Stimulated activated CD4-positive, alpha-beta T cell treated with anti-CD3 and anti-CD28 coated beads, TNF-alpha, amount 100 ng/mL, for 4 hours (primary cell): ENCODE results near the gene SCFD2.
"Not testable (repeated sequence)": the region's sequence is repeated elsewhere in the genome, so short reads cannot be mapped to it uniquely, and the experiment has no call there.

ENCODE experiments used
- DNase-seq, 3 experiments: peaks; one replicate each; pipeline ENCODE4 v3.0.0-alpha.2; 2020; ENCODE audit warnings: low read depth in 3 of 3

Gene SCFD2

DNA sequence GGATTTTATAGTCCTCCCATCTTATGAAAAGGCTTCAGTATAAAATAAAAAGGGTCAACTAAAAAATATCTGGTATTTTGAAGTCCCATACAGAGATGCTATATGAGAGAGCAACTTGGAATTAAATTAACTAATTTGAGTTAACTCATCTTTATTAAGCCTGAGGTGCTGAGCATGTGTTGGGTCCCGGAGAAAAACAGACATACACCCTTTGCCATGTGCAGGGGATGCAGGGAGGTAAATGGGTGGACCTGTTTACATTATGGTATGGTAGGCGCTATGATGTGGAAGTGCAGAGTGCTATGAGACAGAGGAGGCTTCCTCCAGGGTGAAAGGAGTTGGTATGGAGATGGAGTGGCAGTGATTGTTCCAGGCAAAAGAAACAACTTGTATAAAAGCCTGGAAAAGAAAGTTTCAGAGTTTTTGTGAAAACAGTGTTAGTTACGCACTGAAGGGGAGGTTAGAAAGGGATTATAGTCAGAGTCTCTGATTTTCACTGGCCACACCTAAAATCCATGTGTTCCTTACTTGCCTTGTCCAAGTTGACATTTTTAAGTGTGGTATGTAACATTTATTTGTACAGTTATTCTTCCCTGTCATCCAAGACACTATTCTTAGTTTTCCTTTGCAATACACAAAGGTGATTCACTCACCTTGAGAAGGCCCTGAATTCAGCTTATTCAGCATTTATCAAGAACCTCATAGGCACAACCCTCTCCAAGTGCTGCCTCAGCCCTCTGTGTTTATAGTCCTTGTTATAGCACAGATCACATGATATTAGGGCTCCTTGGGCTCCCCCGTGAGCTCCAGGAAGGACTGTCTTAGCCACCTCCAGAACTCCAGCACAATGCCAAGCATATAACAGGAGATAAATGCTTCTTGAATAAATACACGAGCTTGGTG, 351.7 kb downstream of the SCFD2 start:
- no peak for DNase-seq

DNA sequence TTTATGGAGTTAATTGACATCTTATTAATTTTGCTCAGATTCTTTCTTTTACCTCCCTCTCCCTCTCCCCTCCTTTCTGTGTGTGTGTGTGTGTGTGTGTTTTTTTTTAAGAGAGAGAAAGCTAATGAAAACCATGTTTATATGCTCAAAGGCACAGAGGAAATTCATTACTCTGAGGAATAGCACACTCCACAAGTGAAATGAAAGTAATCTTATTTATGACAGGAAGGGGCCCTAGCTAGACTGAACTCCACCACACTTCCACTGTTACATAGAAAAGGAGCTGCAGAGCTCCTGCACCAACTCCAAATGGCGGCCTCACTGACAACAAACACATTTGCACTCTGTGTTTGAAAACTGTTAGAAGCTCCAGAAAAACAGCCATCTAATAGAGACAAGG, 353.1 kb downstream of the SCFD2 start:
- no peak for DNase-seq

DNA sequence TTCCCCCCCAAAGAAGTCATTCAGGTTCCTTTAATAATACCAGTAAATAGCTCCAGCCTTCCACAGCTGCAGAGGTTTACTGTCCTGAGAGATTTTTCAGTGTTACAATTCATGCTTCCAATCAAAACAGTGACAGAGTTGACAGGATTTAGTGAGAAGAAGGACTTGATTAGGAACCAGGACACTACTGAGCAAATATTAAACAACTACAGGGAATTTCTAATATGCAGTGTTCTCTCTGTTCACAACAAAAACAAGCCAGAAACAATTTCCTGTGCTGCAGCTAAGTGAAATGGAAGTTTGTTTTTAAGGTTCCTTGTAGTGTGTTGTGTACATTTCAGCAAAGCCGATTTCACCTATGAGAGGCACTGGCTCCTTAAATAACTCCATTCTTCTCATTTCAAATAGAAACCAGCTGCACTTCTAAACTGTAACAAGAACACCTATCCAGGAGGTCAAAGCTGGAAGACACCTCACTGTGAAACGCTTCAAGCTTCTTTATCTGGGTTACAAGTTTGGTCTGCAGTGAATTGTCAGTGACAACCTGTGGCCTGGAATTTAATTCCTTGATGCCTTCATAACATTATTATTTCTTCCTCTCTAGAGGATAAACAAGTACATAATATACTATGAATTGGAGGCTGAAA, 354.5 kb downstream of the SCFD2 start:
- DNase-seq = no peak

DNA sequence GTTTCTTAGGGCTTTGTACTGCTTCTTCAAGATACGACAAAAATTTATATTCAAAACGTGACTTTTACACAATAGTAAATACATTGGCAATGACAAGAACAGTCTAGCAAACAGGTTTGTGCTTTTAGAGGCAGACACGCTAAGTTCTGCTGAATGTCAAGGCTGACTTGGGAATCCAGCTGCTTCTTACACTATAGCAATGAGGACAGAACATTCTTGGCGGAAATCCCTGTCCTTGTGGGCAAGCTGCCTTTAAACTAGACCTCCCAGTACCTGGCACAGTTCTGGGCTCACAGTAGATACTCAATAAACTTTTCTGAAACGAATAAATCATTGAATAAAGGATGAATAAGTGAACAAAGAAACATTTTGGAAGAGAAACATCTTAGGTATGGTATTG, 355.5 kb downstream of the SCFD2 start:
- DNase-seq = no peak

DNA sequence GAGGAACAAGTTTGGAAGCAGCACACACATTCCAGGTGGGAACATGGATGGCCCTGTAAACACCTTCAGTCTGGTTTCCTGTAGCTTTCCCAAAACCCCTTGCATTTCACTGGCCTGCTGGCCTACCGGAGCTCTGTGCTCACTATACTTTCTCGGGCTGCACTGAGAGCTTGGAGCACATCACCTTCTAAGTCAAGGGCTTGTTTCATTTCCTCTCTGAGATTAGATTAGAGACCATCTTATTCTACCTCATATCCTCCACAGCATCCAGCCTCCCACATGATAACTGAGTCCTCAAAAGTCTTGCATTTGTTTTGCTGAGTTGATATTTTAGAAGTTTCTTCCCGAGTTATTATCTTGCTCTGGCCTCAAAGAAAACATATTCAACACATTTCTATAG, 356.0 kb downstream of the SCFD2 start:
- DNase-seq = no peak

DNA sequence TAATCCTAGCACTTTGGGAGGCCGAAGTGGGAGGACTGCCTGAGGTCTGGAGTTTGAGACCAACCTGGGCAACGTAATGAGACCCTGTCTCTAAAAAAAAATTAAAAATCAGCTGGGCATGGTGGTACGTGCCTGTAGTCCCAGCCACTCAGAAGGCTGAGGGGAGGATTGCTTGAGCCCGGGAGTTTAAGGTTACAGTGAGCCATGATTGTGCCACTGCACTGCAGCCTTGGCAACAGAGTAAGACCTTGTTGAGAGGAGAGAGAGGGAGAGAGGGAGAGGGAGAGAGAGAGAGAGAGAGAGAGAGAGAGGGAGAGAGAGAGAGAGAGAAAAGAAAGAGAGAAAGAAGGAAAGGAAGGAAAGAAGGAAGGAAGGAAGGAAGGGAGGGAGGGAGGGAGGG, 358.8 kb downstream of the SCFD2 start:
- DNase-seq = no peak

DNA sequence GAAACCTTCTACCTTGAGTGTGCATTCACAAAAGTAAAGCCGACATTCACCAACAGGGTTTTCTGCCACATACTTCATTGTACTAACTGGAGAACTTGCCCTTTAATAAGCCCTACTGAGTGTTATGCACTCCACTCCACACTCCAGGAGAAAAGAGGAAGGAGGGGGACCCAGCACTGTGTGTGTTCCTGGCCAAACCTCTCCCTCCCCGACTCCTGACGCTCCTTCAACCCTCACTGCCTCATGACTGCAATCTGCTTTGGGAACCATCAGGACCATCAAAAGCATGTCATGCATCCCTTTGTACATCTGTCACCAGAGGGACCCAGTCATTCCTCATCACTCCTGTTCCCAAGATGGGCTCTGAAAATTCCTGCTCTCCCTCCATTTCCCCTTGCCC, 360.1 kb downstream of the SCFD2 start:
- DNase-seq = no peak

DNA sequence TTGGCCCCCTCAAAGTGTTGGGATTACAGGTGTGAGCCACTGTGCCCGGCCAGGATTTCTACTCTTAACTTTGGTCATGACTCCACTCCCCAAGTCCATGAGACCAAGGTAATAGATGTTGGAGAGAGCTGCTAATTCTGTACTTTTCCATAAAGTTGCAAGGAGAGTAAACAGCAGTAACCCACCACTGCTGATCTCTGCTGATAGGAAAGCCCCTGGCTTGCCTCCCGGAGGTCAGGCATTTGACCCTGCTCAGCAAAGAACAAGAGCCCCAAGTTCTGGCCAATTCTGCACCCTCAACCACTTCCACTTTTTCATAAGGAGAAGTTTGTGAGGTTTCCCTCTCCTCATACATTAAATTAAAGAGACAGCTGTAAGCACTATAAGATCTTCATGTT, 360.7 kb downstream of the SCFD2 start:
- no peak for DNase-seq

DNA sequence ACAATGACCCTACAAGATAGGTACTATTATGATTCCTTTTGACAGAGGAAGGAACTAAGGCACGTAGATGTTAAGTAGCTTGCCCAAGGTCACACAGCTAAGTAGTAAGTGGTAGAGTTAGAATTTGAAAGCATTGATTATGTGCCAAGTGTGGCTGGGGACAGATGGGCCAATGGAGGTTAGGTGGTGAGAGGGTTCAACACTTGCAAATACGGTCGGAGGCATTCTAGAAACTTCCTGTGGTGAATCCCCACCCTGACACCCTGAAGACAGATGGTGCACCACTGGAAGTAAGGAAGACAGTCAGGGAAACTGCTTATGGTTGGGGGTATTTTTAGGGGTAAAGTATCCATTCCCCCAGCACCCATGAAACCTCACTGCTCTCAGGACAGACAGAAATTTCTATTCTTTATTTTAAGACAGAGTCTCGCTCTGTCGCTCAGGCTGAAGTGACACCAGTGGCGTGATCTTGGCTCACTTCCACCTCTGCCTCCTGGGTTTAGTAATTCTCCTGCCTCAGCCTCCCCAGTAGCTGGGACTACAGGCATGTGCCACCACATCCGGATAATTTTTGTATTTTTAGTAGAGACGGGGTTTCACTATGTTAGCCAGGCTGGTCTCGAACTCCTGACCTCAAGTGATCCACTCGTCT, 361.2 kb downstream of the SCFD2 start:
- no peak for DNase-seq

DNA sequence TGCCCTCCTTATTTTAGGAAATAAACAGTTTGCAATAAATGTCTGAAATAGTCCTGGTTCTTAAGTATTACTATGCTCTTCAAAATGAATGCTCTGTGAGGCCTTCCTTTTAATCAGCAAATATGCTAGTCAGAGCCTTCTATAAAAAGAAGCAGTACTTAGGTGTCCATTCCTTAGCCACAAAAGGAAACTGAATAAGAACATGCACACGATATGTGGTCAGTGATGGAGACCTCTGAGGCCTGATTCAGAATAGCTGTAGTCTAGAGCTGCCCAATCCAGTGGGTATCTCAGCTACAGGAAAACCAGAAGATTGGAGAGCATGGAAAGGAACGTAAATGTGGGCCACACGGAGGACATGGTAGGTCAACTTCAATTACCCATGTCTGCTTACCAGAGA, 361.9 kb downstream of the SCFD2 start:
- DNase-seq = no peak

DNA sequence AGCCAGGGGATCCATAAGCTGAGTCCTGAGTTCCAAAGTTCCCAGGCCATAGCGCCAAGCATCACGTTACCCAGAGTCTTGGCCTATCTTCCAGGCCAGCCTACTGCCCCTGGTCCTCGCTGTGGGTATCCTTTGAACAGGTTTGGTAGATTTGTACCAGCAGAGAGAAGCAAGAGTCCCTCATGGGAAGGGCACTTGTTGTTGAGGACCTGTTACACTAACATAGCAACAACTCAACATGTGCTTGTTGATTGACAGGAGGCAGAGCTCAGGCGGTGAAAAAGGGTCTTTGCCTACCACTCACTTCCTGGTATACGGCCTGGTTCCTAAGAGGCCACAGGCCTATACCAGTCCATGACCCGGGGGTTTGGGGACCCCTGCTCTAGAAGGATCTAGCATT, 365.3 kb downstream of the SCFD2 start:
- DNase-seq = no peak

DNA sequence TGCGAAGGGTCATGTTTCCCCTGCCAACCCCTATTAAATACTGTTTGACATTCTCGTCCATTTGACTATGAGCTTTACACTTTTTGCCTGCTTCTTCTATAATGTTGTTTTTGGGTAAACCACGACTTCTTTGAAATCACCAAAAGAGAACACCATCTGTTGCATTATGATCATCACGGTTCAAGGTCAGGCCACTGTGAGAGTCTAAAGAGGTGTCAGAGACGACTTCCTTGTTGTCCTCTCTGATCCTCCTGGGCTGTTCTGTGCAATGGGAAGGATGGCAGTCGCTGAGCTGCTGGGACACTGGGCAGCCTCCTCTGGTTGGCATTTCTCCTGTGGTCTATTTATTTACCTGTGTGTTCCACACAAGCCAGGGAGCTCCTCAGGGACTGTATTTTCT, 366.2 kb downstream of the SCFD2 start:
- no peak for DNase-seq

DNA sequence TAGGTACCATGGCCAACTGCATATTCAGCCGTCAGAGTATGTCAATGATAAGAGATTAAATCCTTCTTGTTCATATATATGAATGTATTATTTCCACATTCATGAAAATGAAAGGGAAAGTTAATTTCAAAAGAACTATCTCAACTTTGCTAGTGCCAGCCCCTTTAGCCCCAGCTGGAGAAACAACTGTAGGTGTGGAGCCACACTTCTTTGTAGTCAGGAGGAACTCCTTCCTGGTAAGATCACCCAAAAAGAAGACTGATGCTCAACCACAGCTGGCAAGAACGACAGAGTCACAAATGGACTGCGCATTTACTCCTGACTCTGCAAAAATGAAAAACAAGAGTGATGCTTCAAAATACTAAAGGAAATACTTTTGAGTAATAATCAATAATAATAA, 367.4 kb downstream of the SCFD2 start:
- no peak for DNase-seq

DNA sequence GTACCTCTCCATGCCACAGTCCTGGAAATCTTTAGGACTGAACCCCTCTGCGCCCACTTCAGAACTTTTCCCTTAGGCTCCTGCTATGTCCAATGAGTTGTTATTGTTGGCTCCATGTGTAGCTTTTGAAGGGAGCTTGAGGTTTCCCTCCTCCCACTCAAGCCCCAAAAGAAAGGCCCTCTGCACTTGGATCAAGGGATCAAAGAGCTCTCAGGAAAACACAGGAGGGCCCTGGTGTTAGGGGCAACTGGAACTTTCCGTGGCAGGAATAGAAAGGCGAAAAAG, 368.8 kb downstream of the SCFD2 start:
- no peak for DNase-seq

DNA sequence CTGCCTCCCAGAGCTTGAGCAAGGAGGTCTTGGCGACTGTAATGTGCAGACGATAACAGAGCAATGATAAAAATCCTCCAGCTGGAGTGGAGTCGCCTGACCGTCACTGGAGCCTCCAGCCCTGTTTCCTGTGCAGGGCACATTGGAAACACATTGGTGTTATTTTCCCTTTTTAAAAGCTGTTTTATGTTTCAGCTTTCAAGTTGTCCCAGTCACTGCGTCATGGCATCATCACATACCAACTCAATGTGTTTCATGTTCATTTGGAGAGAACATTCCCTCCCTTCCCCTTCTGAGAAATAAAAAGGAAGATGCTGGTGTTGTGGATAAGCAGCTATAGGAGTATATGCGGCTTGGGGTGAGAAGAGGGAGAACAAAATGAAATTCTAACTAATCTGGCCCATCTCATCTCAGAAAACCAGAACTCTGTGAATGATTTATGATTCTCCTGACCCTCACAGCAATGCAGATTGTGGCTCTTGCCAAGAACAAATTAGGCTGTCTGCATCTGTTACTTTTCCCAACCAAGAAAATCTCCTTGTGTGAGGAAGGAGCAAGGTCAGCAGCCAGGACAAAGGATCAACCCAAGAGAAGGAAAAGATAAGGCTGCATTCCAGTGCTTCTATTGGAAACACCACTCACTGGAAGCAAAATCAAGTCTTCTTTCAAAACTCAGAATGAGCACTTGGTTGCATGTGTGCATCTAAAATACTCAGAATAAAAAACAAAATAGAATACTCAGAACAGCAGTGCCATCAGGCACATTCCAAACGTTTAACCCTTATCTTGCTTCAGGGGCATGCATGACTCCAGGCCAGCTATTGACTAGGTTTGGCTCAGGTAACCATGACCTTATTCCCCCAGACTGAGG, 369.4 kb downstream of the SCFD2 start:
- no peak for DNase-seq

DNA sequence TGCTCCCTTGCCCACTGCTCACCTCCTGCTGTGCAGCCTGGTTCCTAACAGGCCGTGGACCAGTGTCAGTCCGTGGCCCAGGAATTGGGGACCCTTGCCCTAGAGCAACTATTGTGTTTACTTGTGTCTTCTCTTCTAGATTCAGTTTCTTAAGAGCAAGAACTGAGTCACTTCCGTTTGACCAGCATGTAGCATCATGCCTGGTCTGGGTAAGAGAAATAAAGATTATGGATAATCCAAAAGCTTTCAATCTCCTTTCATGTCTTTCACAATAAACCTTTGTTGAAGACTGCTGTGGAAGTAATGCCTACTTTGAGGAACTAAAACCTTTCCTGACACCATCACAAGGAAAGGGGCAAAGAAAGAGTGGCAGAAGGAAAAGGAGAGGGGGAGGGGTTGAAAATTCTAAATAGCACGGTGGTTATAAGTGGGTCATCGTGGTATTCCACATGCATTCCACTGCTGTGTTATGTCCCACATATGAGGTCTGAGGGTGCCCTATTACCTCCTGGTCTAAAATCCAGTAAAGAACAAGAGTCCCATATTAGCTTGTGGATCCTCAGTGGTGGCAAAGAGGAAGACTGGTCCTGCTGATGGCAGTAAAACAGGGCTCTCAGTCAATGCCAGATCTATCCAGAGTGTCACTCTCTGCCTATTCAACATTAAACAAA, 370.4 kb downstream of the SCFD2 start:
- no peak for DNase-seq

DNA sequence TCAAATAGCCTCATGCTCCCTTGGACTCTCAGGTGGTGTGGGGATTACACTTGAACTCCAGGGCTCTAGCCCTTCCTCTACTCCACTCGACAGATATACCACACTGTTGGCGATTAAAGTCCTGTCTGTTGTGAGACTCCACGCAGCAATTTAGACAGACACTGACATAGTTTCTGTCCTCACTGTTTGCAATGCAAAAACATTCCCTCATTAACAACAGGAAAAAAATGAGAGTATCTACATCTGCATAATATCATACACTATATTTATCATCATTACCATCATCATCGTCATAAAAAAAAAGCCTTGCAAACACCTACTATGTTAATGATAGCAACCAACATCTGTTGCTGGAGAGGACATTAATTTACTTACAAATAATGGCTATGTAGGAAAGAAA, 371.3 kb downstream of the SCFD2 start:
- no peak for DNase-seq

DNA sequence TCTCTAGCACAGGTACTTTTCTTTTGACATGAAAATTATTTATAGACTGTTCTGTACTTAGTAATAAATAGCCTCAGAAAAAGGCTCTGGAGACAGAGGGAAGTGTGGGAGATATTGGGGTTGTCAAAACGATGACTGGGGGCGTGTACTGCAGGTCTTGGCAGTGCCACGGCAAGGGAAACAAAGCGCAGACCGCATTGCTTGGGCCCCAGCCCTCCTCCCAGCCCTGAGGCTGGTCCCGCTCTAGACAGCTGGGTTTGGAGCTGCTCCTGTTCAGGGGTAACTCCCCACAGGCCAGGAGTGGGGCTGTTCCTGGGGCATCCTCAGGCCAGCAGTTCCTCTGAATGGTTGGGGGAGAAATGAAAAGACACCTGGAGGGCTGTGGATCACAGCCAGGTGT, 372.1 kb downstream of the SCFD2 start:
- DNase-seq = no peak

DNA sequence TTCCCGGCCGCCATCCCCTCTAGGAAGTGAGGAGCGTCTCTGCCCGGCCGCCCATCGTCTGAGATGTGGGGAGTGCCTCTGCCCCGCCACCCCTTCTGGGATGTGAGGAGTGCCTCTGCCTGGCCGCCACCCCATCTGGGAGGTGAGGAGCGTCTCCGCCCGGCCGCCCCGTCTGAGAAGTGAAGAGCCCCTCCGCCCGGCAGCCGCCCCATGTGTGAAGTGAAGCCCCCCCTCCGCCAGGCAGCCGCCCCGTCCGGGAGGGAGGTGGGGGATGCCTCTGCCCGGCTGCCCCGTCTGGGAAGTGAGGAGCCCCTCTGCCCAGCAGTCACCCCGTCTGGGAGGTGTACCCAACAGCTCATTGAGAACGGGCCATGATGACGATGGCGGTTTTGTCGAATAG, 373.3 kb downstream of the SCFD2 start:
- DNase-seq = not testable (repeated sequence)

DNA sequence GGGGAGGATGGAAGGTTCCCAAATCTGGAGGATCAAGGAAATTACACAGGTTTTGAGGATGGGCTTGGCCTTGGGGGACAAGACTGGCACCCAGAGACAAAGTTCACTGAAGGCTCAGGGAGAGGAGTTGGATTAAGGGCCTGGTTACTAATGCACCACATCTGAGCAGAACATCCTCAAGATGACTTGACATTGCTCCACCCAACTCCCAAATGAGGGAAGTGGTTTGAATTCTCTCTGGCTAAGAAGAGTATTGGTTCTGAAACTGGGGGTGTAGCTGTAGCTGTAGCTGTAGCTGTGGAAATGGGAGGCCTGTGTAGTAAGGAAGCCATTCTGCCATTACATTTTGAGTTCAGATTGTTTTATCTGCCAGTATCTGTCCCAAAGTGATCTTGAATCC, 374.4 kb downstream of the SCFD2 start:
- no peak for DNase-seq

DNA sequence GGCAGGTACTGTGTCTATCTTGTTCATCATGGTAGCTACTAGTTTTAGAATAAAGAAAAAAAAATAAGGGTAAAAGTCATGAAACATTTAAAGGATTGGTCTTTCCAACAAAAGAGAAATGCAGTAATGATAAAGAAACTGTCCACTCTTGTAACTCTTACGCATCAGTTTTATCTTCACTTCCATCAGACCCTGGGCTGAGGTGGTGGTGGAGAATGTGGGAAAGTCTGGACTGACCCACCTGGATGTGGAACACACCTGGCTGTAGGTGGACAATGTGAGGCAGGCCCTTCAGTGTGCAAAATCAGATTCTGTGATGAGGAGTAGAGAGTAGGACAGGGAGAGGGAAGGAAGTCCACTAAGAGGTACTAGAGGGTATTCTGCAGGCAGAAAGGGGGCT, 375.2 kb downstream of the SCFD2 start:
- no peak for DNase-seq

DNA sequence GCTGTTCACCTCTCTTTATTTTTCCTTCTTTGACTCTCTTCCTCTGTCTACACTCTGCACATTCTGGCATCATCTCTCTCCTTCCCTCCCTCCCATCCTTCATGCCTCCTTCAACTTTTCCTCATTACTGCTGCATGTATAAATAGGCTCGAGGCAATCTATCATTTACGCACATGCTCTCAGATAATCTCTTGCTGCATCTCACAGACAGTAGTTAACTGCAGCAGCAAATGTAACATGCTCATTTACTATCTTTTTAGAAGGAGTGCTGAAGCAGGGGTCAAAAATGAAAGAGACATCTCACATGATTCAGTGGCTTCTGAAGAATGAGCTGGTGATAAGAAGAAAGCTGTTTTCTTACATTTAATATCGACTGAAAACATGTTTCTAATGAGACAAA, 376.0 kb downstream of the SCFD2 start:
- no peak for DNase-seq
